Measurements from ENCODE around the gene RNF168.

Gene RNF168

DNA sequence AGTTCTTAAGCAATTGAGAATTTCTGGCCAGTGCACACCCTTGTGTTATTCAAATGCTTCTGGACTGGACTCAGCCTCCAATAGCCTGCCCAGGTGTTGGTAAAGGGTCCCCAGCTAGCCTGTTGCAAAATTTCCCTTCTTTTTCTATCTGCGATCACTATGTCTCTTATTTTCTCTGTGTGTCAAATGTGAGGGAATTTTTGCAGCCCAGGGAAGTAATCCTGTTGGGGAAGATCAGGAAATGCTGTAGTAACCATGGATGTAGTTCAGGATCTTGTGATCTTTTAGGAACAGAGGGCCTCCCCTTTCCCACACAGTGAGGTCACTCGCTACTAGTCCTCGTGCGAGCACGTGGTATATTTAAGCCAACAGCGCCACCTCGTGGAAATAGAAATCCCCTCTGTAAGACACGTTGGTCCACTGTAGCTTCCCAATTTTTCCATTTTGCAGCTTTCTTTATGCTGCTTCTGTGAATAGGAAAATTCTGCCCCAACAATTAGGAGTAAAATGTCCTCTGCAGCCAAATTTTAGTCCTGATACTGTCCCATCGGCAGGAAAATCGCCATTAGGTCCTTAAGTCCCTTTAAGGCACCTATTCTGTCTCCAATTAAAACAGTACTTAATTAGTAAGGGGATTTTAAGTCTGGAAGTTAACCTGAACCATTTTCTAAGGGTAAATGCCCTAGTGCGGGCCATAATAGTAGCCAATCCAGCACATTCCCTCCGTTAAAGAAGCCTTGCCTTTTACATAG is 15.6 kb upstream of the RNF168 start:
- DNase-seq: peak; percentile 56 to 68
- no peak overlapping the region for H3K27ac ChIP-seq
- peak; percentile 41 to 55 for TF ChIP-seq CTCF (IDR thresholded peaks at IDR 0.05)
- no peaks in the 10 kb centered on the region for H3K4me1 ChIP-seq
- no peaks in the 10 kb centered on the region for H3K36me3 ChIP-seq
- H3K27me3 ChIP-seq: no peaks in the 10 kb centered on the region
- intact Hi-C loops (cut with DNase I; ENCODE audit: low total_unique reads): no loop called here
- H3K9me3 ChIP-seq: peaks cover 3 to 30% (median 27%) of the 10 kb centered on the region in 3 donors
- no peak overlapping the region for H3K4me3 ChIP-seq

DNA sequence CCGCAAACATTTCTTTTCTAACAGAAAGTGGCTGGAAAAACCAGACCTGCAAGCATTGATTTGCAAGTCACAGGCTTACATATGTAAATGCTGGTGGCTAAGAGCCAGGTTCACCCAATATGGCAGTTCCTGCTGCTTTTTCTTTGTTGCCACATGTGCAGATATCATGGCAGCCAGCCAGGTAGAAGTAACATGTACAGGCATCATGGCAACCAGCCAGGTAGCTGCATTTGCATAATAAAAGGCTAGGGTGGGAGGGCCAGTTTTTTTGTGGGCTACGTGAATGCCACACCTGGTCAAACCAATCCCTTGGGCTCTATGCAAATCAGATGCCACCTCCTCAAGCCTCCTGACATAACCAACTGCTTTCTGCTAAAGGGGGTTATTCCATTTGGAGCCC is 14.4 kb upstream of the RNF168 start:
- no peak for DNase-seq
- Histone ChIP-seq H3K27me3 (no peaks in the 10 kb centered on the region), H3K4me3 (no peak overlapping the region), H3K4me1 (no peaks in the 10 kb centered on the region), H3K9me3 (peaks cover 3 to 30% (median 27%) of the 10 kb centered on the region in 3 donors), H3K27ac (no peak overlapping the region), H3K36me3 (no peaks in the 10 kb centered on the region)
- intact Hi-C loops (cut with DNase I; ENCODE audit: low total_unique reads): no loop called here
- TF ChIP-seq CTCF (IDR thresholded peaks at IDR 0.05): no peak

GRCh38 chr3:196517162-196517800 is 13.7 kb upstream of the RNF168 start:
- DNase-seq: no peak
- no peak for TF ChIP-seq CTCF (IDR thresholded peaks at IDR 0.05)
- Histone ChIP-seq H3K4me1 (no peaks in the 10 kb centered on the region), H3K4me3 (no peak overlapping the region), H3K9me3 (peaks cover 3 to 30% (median 27%) of the 10 kb centered on the region in 3 donors), H3K27me3 (no peaks in the 10 kb centered on the region), H3K27ac (no peak overlapping the region), H3K36me3 (no peaks in the 10 kb centered on the region)
- intact Hi-C loops (cut with DNase I; ENCODE audit: low total_unique reads): no loop called here

- no peak for DNase-seq
- Histone ChIP-seq H3K4me3 (no peak within 1 kb of the TSS), H3K9me3 (peaks cover 3 to 24% (median 18%) of the 10 kb centered on the region in 3 donors), H3K27me3 (no peaks in the 10 kb centered on the region), H3K4me1 (no peaks in the 10 kb centered on the region), H3K36me3 (no peaks in the 10 kb centered on the region), H3K27ac (no peak within 1 kb of the TSS)
- TF ChIP-seq CTCF (IDR thresholded peaks at IDR 0.05): no peak
- intact Hi-C loops (cut with DNase I; ENCODE audit: low total_unique reads): no loop called here
Observed at GRCh38 chr3:196514913-196515621, 11.5 kb upstream of the RNF168 start, which contains the start of gene SMCO1. TSS of gene SMCO1 (minus strand) at chr3:196515346. CDS start at chr3:196515209, 137 bp downstream.

DNA sequence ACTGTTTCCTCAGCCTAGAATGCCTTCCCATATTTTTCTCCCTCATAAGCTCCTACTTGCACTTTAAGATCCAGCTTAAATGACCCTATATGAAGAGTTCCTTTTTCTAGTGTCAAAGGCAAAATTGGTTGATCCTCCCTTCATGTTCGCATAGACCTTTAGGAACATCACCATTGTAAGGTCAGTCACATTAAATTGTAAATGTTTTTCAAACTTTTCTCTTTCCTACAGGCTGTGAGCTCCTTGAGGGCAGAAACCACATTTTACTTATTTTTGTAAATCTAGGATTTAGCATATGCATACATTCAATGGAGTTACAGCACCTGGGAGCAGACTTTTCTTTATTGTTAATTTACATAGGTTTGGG is 10.8 kb upstream of the RNF168 start:
- Histone ChIP-seq H3K27ac (no peak overlapping the region), H3K9me3 (peaks cover under 1 to 16% (median 11%) of the 10 kb centered on the region in 3 donors), H3K4me3 (no peak overlapping the region), H3K4me1 (no peaks in the 10 kb centered on the region), H3K27me3 (no peaks in the 10 kb centered on the region), H3K36me3 (no peaks in the 10 kb centered on the region)
- no peak for DNase-seq
- TF ChIP-seq CTCF (IDR thresholded peaks at IDR 0.05): no peak
- intact Hi-C loops (cut with DNase I; ENCODE audit: low total_unique reads): no loop called here
